Loucy (cell line): ENCODE data around the gene BEX3.

Source experiments
- H2AFZ ChIP-seq: fragments of 200-600 bp; sonication (generic); 2 replicates; pipeline ENCODE4 v1.6.0; 2016; ENCODE audit warnings: antibody characterized with exemption, mild to moderate bottlenecking, low read length, moderate library complexity
- H3F3A ChIP-seq: fragments of 200-600 bp; 2 replicates; pipeline ENCODE4 v1.6.0; 2016; ENCODE audit warnings: antibody characterized with exemption, low read depth, mild to moderate bottlenecking
- H3K27me3 ChIP-seq: fragments of 200-600 bp; sonication (generic); 2 replicates; pipeline ENCODE4 v1.6.1; 2014; ENCODE audit warnings: low read length, mild to moderate bottlenecking; ENCODE audit not compliant: insufficient read depth, poor library complexity, severe bottlenecking
- H3K36me3 ChIP-seq: fragments of 200-600 bp; sonication (generic); 2 replicates; pipeline ENCODE4 v1.6.1; 2016; ENCODE audit warnings: low read length; ENCODE audit not compliant: insufficient read depth
- H3K4me1 ChIP-seq: fragments of 200-600 bp; sonication (generic); 2 replicates; pipeline ENCODE4 v1.5.1; 2014; ENCODE audit warnings: low read length, mild to moderate bottlenecking; ENCODE audit not compliant: insufficient read depth, poor library complexity, severe bottlenecking
- H3K4me2 ChIP-seq: fragments of 200-600 bp; sonication (generic); 2 replicates; pipeline ENCODE4 v1.6.0; 2014; ENCODE audit warnings: antibody characterized with exemption, low read length, low read depth, mild to moderate bottlenecking; ENCODE audit not compliant: poor library complexity, severe bottlenecking
- H3K4me3 ChIP-seq: fragments of 200-600 bp; sonication (generic); 2 replicates; pipeline ENCODE4 v1.5.1; 2014; ENCODE audit warnings: low read length, mild to moderate bottlenecking, mixed read lengths; ENCODE audit not compliant: poor library complexity, severe bottlenecking
- H3K79me2 ChIP-seq: fragments of 200-600 bp; sonication (generic); 2 replicates; pipeline ENCODE4 v1.6.1; 2014; ENCODE audit warnings: low read length; ENCODE audit not compliant: insufficient read depth
- H3K9ac ChIP-seq: fragments of 200-600 bp; sonication (generic); 2 replicates; pipeline ENCODE4 v1.6.0; 2014; ENCODE audit warnings: mild to moderate bottlenecking, low read depth, low read length, moderate library complexity; ENCODE audit not compliant: poor library complexity, severe bottlenecking
- H3K9me2 ChIP-seq: fragments of 200-600 bp; sonication (generic); replicated peaks from 2 replicates; pipeline ENCODE4 v1.6.1; 2016; ENCODE audit warnings: low read depth, low read length, mixed read lengths
- H3K9me3 ChIP-seq: fragments of 200-600 bp; sonication (generic); 2 replicates; pipeline ENCODE4 v1.6.1; 2014; ENCODE audit warnings: mild to moderate bottlenecking, antibody characterized with exemption, low read length, low read depth; ENCODE audit not compliant: insufficient read depth
- H4K20me1 ChIP-seq: fragments of 200-600 bp; sonication (generic); 2 replicates; pipeline ENCODE4 v1.6.0; 2014; ENCODE audit warnings: antibody characterized with exemption, low read length, mild to moderate bottlenecking; ENCODE audit not compliant: insufficient read depth, poor library complexity, severe bottlenecking
- CTCF ChIP-seq: fragments of 200-600 bp; sonication (generic); conservative IDR thresholded peaks from 2 replicates; pipeline ENCODE4 v1.5.1; 2014; ENCODE audit warnings: mild to moderate bottlenecking, antibody characterized with exemption, low read length
- EZH2phosphoT487 ChIP-seq: fragments of 200-600 bp; IDR thresholded peaks from 2 replicates; pipeline ENCODE4 v1.6.1; 2018; ENCODE audit warnings: antibody characterized with exemption, mild to moderate bottlenecking, moderate library complexity, borderline replicate concordance

BEX3 gene

GRCh38 chrX:103393487-103393886 is 17.1 kb downstream of the BEX3 start:
- Histone ChIP-seq H2AFZ (no peak overlapping the region), H3K9me3 (no peaks in the 10 kb centered on the region), H3K4me2 (no peak overlapping the region), H3K9me2 (no peaks in the 10 kb centered on the region), H3K4me1 (peaks cover 7% of the 10 kb centered on the region), H4K20me1 (no peaks in the 10 kb centered on the region), H3F3A (no peaks in the 10 kb centered on the region), H3K36me3 (no peaks in the 10 kb centered on the region), H3K27me3 (no peaks in the 10 kb centered on the region), H3K4me3 (no peak overlapping the region), H3K9ac (no peak overlapping the region), H3K79me2 (no peaks in the 10 kb centered on the region)
- TF ChIP-seq EZH2phosphoT487 (no peak), CTCF (no peak)

GRCh38 chrX:103396186-103396585 is 19.8 kb downstream of the BEX3 start:
- H2AFZ ChIP-seq = no peak overlapping the region
- no peaks in the 10 kb centered on the region for H3K79me2 ChIP-seq
- peaks cover 12% of the 10 kb centered on the region for H3K4me1 ChIP-seq
- H3K9ac ChIP-seq = no peak overlapping the region
- no peak for TF ChIP-seq EZH2phosphoT487
- TF ChIP-seq CTCF = no peak
- no peak overlapping the region for H3K4me2 ChIP-seq
- H4K20me1 ChIP-seq = no peaks in the 10 kb centered on the region
- no peaks in the 10 kb centered on the region for H3K27me3 ChIP-seq
- no peak overlapping the region for H3K4me3 ChIP-seq
- no peaks in the 10 kb centered on the region for H3F3A ChIP-seq
- no peaks in the 10 kb centered on the region for H3K36me3 ChIP-seq
- no peaks in the 10 kb centered on the region for H3K9me2 ChIP-seq
- H3K9me3 ChIP-seq = no peaks in the 10 kb centered on the region

GRCh38 chrX:103396660-103397059 is 20.3 kb downstream of the BEX3 start:
- H3K27me3 ChIP-seq = no peaks in the 10 kb centered on the region
- H2AFZ ChIP-seq = no peak overlapping the region
- H3K79me2 ChIP-seq = no peaks in the 10 kb centered on the region
- H3K4me1 ChIP-seq = peaks cover 12% of the 10 kb centered on the region
- H3K4me2 ChIP-seq = no peak overlapping the region
- no peak overlapping the region for H3K9ac ChIP-seq
- H3K9me2 ChIP-seq = no peaks in the 10 kb centered on the region
- no peaks in the 10 kb centered on the region for H3K9me3 ChIP-seq
- H3F3A ChIP-seq = no peaks in the 10 kb centered on the region
- H3K4me3 ChIP-seq = no peak overlapping the region
- TF ChIP-seq CTCF (no peak), EZH2phosphoT487 (no peak)
- no peaks in the 10 kb centered on the region for H4K20me1 ChIP-seq
- H3K36me3 ChIP-seq = no peaks in the 10 kb centered on the region
